Stimulated activated CD8-positive, alpha-beta memory T cell treated with anti-CD3 and anti-CD28 coated beads, Interleukin-7, amount 100 ng/mL, for 4 hours (primary cell): ENCODE results near the gene WDR55.
A peak's percentile ranks its signal among the peaks of the same experiment; 100 is the strongest.
"Not testable (repeated sequence)": the region's sequence is repeated elsewhere in the genome, so short reads cannot be mapped to it uniquely, and the experiment has no call there.

Source experiments
- DNase-seq, 2 donors: peaks; one replicate each; pipeline ENCODE4 v3.0.0-alpha.2; 2020; ENCODE audit warnings: low read depth in 2 of 2

WDR55 gene

DNA sequence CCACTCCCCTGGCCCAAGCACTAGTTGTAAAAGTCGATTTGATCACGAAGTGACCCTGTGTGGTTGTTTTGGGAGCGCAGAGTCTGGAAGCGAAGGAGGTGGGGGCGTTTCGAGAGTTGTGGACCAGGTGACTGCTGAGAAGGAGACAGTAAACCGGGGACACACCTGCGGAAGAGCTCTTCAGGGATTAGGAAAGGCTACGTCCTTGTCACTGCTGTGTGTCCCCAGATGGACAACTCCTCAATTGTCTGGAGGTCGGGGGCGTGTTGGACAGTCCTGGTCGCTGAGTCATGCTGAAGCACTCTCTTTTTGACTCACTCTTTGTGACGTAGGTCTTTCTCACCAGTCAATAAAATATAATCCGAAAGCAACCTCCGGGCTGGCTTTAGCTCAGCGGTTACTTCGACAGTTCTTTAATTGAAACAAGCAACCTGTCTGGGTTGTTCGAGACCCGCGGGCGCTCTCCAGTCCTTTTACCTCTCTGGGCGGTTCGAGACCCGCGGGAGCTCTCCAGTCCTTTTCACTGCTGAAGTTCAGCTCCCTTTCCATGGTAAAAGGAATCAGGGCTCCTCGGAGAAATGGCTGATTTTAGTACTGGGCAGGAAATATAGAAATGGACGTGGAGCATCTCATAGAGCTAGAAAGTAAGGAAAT is 46.3 kb downstream of the WDR55 start:
- peak; percentile 80 to 91 for DNase-seq

DNA sequence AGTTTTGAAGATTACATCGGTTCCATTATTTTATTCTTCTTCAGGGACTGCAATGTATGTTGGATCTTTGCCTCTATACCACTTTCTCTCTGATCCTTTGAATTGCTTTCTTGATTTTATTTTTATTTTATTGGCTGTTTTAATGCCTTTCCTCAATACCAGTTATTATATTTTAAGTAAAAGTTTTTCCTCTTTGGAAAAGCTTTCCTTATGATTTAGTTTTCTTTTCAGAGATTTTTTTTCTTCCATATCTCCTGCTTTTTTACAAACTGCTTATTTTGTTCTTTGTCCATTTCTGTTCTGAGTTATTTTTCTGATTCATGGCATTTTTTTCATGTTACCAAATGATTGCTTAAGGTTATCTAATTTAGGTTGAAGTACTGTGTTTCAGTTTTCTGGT is 47.1 kb downstream of the WDR55 start:
- DNase-seq = no peak

DNA sequence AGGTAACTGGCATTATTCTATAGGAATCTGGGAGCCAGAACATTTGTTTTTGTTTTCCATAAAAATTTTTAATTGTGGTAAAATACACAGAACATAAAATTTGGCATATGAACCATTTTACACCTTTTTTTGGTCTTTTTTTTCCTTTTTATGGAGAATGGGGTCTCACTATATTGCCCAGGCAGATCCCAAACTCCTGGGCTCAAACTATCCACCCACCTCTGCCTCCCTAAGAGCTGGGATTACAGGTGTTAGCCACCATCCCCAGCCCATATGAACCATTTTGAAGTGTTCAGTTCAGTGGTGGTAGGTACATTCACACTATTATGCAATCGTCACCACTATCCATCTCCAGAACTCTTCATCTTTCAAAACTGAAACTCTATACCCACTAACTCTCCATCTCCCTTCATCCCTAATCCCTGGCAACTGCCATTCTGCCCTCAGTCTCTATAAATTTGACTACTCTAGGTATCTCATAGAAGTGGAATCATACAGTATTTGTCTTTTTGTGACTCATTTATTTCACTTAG is 48.9 kb downstream of the WDR55 start:
- no peak for DNase-seq

DNA sequence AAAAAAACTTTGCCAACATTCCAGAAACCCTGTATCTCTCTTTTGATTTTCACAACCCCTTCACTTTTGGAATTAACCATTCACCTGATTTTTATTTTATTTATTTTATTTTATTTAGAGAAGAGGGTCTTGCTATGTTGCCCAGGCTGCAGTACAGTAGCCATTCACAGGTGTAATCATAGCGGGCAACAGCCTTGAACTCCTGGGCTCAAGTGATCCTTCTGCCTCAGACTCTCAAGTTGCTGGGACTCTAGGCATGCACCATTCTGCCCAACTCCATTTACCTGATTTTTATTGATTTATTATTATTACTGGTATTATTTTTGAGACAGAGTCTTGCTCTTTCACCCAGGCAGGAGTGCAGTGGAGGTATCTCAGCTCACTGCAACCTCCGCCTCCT is 51.5 kb downstream of the WDR55 start:
- DNase-seq = not testable (repeated sequence)

DNA sequence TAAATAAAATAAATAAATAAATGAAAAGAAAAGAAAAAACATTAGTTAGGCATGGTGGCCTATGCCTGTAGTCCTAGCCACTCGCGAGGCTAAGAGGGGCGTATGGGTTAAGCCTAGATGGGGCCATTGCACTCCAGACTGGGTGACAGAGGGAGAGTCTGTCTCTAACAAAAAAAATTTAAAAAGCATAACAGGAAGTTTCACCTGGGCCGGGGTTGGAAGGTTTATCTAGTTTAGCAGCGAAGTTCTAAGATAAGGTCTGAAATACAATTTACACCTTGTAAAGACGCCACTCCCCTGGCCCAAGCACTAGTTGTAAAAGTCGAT is 53.5 kb downstream of the WDR55 start:
- DNase-seq = no peak

DNA sequence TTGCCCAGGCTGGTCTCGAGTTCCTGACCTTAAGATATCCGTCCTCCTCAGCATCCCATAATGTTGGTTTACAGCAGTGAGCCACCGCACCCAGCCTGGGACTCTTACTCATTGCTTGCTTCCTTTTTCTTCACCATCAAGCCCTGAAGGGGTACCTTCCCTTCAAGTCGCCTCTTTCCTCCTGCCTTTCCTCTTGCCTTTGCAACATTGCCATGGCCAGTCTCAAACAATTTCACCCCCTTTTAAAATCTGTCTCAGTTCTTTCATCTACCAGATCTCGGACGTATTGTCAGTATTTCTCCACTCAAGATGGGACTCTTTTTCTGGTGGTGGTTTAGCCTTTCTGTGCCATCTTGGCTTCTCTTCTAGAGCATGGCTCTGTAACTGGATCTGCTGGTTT is 56.0 kb downstream of the WDR55 start:
- DNase-seq = not testable (repeated sequence)

DNA sequence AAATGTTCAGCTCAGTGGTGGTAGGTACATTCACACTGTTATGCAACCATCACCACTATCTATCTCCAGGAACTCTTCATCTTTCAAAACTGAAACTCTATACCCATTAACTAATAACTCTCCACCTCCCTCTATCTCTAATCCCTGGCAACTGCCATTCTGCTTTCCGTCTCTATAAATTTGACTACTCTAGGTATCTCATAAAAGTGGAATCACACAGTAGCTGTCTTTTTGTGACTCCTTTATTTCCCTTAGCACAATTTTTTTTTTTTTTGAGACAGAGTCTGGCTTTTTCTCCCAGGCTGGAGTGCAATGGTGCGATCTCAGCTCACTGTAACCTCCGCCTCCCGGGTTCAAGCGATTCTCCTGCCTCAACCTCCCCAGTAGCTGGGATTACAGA is 56.7 kb downstream of the WDR55 start:
- DNase-seq = not testable (repeated sequence)
